LHCN-M2 (cell line): ENCODE measurements around the gene BEAN1. TPM values are rescaled to one million over a fixed set of nuclear protein-coding genes. Genes with fewer than 3 reads are reported as not detected.
"Not testable (repeated sequence)": the region's sequence is repeated elsewhere in the genome, so short reads cannot be mapped to it uniquely, and the experiment has no call there.

Experiments used
- DNase-seq: peaks from one replicate; pipeline ENCODE4 v3.0.0-alpha.2; 2012; ENCODE audit warnings: low read depth
- total RNA-seq: library from RNA; depleted of rRNA; stranded (reverse); fragments of >200 nt; gene quantifications from 2 replicates; pipeline ENCODE4 v1.2.3, GENCODE V29; 2014

The BEAN1 gene
- total RNA-seq, 1 experiment from 2014 or later, result 1.4 TPM

- no peak for DNase-seq
Observed at GRCh38 chr16:66440271-66440802, 13.2 kb downstream of the BEAN1 start.

- DNase-seq, result no peak
Observed at GRCh38 chr16:66440970-66441369, 13.9 kb downstream of the BEAN1 start.

GRCh38 chr16:66441586-66442375, 14.7 kb downstream of the BEAN1 start:
- DNase-seq, result no peak

- DNase-seq, result no peak
Observed at GRCh38 chr16:66442502-66443268, 15.6 kb downstream of the BEAN1 start.

- DNase-seq, result no peak
Observed at GRCh38 chr16:66443269-66443652, 16.2 kb downstream of the BEAN1 start.

- no peak for DNase-seq
Observed at GRCh38 chr16:66444049-66444481, 17.0 kb downstream of the BEAN1 start.

- no peak for DNase-seq
Observed at GRCh38 chr16:66446737-66447136, 19.6 kb downstream of the BEAN1 start.

- DNase-seq, result no peak
Observed at GRCh38 chr16:66447491-66447890, 20.4 kb downstream of the BEAN1 start.

GRCh38 chr16:66451548-66451947, 24.5 kb downstream of the BEAN1 start:
- no peak for DNase-seq

GRCh38 chr16:66453230-66453629, 26.1 kb downstream of the BEAN1 start:
- not testable (repeated sequence) for DNase-seq

- DNase-seq, result no peak
Observed at GRCh38 chr16:66454751-66455150, 27.7 kb downstream of the BEAN1 start.

GRCh38 chr16:66455970-66456369, 28.9 kb downstream of the BEAN1 start:
- DNase-seq, result no peak

GRCh38 chr16:66457888-66458287, 30.8 kb downstream of the BEAN1 start:
- no peak for DNase-seq

- no peak for DNase-seq
Observed at GRCh38 chr16:66458292-66458691, 31.2 kb downstream of the BEAN1 start.

- no peak for DNase-seq
Observed at GRCh38 chr16:66458853-66459252, 31.8 kb downstream of the BEAN1 start.

- DNase-seq, result no peak
Observed at GRCh38 chr16:66459878-66460277, 32.8 kb downstream of the BEAN1 start.

- DNase-seq, result no peak
Observed at GRCh38 chr16:66460703-66461102, 33.6 kb downstream of the BEAN1 start.

GRCh38 chr16:66462912-66463311, 35.8 kb downstream of the BEAN1 start:
- DNase-seq, result peak; percentile 77

- DNase-seq, result not testable (repeated sequence)
Observed at GRCh38 chr16:66465946-66466345, 38.9 kb downstream of the BEAN1 start.

GRCh38 chr16:66466636-66467035, 39.5 kb downstream of the BEAN1 start:
- not testable (repeated sequence) for DNase-seq

- DNase-seq, result no peak
Observed at GRCh38 chr16:66467611-66468010, 40.5 kb downstream of the BEAN1 start.

- no peak for DNase-seq
Observed at GRCh38 chr16:66468321-66468965, 41.3 kb downstream of the BEAN1 start.
